Articular chondrocyte of knee joint (primary cell): ENCODE data around the gene TUFT1. TPM values are rescaled to one million over a fixed set of nuclear protein-coding genes. Genes with fewer than 3 reads are reported as not detected.

ENCODE experiments used
- small RNA-seq: library from RNA; depleted of rRNA; stranded (forward); fragments of <200 nt; gene quantifications from one replicate; pipeline ENCODE3, GENCODE V24; 2012
- total RNA-seq: library from RNA; depleted of rRNA; stranded (reverse); fragments of >200 nt; gene quantifications from 2 replicates; pipeline ENCODE4 v1.2.3, GENCODE V29; 2012

The TUFT1 gene
- 11.8 and 15.8 TPM in 2 replicates for total RNA-seq

GRCh38 chr1:151540021-151540981 is at the start of gene TUFT1:
TSS of gene TUFT1 (plus strand) at chr1:151540309. CDS start at chr1:151540367, 58 bp downstream.

GRCh38 chr1:151510957-151511635 is 29.0 kb upstream of the TUFT1 start, which contains the start of gene CGN:
TSS of gene CGN (plus strand) at chr1:151511387. CDS start at chr1:151518520, 7,133 bp downstream.

GRCh38 chr1:151611832-151612500 is 71.9 kb downstream of the TUFT1 start, which contains the start of gene SNX27:
TSS of gene SNX27 (plus strand) at chr1:151612050. CDS start at chr1:151612202, 152 bp downstream.

Small RNAs within 50 kb of the gene (small RNA-seq; reads per million reads assigned to genes)
- gene MIR554 = not detected
- gene RF00405 = not detected
- gene RNU6-1062P = not detected

Other genes starting within 250 kb of the TUFT1 start
- gene PI4KB, start 212.9 kb upstream of the TUFT1 start, total RNA-seq = 43.9 and 44.8 TPM in 2 replicates
- gene RFX5, start 193.1 kb upstream of the TUFT1 start, total RNA-seq = 30.2 and 34.6 TPM in 2 replicates
- gene SELENBP1, start 167.6 kb upstream of the TUFT1 start, total RNA-seq = 89.0 and 90.6 TPM in 2 replicates
- gene PSMB4, start 140.7 kb upstream of the TUFT1 start, total RNA-seq = 290 and 352 TPM in 2 replicates
- gene POGZ, start 80.8 kb upstream of the TUFT1 start, total RNA-seq = 34.9 and 36.8 TPM in 2 replicates
- gene CGN, start 28.9 kb upstream of the TUFT1 start, total RNA-seq = not detected in 2 replicates
- 27.7 and 35.2 TPM in 2 replicates for gene SNX27, start 71.7 kb downstream of the TUFT1 start, total RNA-seq
- not detected in 2 replicates for gene CELF3, start 176.5 kb downstream of the TUFT1 start, total RNA-seq
- gene RIIAD1, start 181.2 kb downstream of the TUFT1 start, total RNA-seq = not detected in 2 replicates
- gene MRPL9, start 223.2 kb downstream of the TUFT1 start, total RNA-seq = 64.5 and 68.1 TPM in 2 replicates